Activated T-cell treated with anti-CD3 and anti-CD28 coated beads for 4 hours (primary cell): ENCODE results near the gene RPA3.
A peak's percentile ranks its signal among the peaks of the same experiment; 100 is the strongest.

ENCODE experiments used
- DNase-seq: peaks from one replicate; pipeline ENCODE4 v3.0.0-alpha.2; 2020

The RPA3 gene

DNA sequence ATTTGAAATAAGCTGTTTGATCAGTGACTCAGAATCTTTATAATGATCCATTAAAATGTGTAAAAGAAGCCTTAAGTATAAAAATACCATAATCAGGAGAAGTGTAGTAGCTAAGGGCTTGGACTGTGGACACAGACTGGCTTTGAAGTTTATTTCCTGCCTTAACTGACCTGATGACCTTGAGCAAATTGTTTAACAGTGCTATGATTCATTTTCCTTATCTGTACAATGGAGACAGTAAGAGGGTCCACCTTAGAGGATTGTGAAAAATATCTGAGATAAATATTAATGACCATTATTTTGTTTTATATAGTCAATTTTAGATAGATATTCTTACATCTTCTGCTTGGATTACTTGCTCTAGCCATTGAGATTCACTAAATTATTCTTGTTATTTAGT lies 13.3 kb upstream of the RPA3 start:
- no peak for DNase-seq

DNA sequence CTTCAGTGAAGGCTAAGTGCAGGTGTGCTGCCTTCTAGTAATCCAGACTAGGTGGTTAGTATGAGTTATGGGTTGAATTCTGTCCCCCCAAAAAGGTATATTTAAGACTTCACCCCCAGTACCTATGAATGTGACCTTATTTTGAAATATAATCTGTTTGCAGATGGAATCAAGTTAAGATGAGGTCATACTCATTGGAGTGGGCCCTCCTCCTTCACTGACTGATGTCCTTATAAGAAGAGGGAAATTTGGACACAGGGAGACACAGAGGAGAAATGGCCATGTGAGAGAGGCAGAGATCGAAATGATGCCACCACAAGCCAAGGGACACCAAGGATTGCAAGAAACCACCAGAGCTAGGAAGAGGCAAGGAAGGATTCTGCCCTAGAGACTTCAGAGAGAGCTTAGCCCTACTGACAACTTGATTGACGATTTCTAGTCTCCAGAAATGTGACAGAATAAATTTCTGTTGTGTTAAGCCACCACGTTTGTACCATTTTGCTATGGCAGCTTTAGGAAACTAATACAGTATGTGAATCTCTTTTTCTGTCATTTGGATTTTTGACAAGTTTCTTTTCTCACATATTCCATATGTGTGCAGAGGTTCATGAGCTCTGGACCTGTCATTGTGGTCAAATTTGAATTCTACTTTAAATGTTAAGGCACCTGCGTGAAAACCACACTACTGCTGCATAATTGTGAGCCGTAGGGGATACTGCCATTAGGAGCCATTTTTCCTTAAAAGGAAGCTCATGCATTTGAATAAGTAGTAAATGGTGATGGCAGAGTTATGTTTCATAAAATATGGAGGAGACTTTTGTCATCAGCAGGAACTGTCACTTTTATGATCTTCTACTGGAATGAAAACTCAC lies 2.6 kb upstream of the RPA3 start:
- no peak for DNase-seq

DNA sequence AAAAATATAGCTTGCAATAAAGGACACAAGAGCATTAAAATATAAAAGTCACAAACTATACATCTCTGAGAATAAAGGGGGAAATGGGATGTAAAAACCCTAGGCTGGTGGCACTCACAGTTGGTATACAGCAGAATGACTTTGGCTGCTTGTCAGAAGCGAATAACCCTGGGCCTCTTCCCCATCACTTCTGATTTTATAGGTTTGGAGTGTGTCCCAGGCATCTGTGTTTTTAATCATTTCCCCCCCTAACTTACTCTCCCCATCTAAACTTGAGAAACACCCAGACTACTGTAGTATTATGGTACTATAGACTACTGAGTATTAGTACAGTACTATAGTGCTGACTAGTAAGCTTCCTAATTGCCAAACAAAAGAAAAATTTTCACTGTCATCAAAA lies 1.8 kb upstream of the RPA3 start:
- no peak for DNase-seq

DNA sequence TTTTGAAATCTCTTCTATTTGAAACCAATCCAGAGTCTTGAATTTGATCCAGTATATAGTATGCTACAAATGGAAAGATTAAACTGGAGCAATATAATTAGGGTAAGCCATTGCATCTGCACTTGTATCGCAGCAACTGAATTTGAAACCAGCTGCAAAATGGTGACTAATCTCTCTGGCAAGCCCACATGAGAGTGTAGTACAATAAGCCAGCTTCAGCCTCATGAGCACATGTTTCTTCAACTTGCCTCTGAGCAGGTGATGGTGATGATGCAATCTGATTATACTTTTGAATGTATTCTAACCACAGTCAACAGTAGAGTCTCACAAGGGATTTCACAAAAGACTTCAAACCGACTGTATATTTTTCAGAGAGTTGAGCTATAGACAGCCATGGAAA lies 829 bp upstream of the RPA3 start:
- peak; percentile 21 for DNase-seq

DNA sequence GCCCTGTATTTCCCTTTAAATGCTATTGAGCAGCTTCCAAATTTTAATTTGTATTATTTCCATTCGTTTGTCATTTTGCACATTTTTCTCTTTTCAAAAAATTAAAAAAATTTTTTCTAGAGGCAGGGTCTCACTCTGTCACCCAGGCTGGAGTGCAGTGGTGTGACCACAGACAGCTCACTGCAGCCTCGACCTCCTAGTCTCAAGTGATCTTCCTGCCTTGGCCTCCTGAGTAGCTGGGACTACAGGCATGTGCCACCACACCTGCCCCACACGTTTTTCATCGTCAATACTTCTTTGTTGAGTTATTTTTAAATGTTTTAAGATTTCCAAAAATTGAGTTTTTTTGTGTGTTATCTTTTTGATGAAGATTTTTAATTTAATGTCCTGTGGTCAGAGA lies 4.7 kb downstream of the RPA3 start:
- no peak for DNase-seq

DNA sequence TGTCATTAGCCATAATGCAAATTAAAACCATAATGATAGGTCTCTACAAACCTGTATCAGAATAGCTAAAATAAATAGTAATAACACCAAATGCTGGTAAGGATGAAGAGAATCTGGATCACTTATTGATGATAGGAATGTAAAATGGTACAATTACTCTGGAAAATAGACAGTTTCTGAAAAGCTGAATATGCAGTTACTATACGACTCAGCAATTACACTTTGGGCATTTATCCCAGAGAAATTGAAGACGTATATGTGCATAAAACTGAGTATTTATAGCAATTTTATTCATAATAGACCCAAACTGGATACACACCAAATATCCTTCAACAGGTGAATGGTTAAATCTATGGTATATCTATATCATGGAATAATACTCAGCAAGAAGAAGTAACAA lies 7.9 kb downstream of the RPA3 start:
- DNase-seq: no peak

DNA sequence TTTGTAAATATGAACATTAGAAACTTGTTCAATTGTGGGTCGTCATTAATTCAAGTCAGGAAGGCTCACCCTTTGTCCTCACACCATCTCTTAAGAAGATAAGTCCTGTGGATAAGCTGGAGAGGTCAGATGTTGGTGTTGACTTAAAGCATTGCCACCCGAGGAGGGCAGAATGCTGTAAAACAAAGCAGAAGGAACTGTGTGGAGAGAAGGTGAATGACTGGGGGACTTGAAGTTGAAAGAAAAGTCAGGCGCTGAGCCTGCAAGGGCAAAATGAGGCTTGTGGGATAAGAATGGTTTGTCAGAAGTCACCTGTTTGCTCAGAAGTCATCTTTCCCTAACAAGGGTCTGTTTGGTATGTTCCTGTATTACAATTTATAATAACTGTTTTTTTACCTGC lies 9.1 kb downstream of the RPA3 start:
- DNase-seq: no peak

DNA sequence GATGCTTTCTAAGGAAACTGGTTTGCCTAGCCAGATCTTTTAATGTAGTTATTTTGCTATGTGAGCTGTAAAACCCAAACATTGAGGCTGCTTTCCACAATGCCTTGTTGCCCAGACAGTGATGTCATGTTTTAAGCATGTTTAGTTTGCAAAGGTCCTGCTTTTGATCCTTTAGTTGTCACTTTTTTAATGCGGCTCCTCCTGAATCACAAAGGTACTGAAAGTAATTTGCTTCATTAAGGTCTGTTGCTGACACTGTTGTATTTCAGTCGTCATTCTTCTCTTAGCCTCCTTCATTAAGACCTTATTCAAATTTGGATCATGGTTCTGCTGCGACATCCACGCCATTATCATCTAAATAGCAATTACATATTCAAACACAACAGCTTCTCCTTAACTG lies 10.6 kb downstream of the RPA3 start:
- no peak for DNase-seq

DNA sequence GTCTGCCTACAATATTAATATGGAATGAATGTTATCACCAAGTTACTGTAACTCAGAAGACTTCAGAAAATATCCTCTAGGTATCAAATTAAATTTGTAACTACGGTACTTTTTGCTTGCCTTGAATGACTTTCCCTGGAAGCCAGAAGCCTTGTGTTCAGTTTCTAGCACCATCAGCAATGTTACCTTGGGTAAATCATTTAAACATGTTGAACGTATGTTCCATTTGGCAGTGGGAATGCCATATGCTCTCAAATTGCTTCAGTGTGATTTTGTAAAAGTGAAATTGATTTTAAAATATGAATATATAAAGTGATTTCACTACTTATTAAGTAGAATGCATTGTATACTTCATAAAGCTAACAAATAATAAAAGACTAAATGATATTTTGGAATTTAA lies 11.2 kb downstream of the RPA3 start:
- DNase-seq: no peak

DNA sequence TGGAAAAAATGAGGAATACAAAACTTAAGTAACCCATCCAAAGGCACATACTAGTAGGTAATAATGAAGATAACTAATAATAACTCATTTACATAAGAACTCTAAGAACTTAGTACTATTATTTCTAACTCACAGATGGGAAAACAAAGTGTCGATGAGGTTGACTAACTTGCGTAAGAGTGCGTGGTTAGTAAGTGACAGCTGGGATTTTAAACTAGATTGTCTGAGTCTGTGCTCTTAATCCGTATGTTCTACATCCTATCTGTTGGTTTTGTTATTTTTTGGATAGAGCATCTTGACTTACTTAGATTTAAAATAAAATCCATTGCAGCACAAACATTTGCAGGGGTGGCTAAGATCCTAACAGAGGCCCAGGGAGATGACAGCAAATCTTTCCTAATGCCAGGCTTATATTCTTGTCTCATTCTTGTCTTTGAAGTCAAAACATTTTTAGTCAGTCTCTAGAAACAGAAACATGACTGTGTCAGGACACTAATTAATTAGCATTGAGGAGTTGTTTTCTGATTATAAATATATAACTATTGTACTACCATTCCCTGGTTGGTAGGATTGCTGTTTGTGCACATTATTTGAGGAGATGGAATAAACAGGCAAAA lies 11.7 kb downstream of the RPA3 start:
- DNase-seq: no peak

DNA sequence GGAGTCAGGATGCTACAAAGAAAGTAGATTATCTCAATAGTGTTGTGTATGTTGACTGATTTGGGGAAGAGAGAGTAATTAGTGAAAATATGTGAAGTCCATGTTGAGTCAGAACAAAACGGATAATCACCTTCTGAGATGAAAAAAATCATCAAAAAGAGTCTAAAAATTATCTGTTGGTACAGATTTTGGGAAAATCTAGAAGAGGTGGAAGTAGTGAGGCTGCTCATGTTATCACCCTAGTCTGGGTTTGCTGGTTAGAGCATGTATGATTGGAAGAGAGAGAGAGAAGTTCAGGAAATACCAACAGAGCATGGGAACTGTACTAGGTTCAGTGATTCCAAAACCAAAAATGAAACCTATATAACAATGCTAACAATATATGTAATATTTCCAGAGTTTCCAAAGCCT lies 12.3 kb downstream of the RPA3 start:
- DNase-seq: no peak

DNA sequence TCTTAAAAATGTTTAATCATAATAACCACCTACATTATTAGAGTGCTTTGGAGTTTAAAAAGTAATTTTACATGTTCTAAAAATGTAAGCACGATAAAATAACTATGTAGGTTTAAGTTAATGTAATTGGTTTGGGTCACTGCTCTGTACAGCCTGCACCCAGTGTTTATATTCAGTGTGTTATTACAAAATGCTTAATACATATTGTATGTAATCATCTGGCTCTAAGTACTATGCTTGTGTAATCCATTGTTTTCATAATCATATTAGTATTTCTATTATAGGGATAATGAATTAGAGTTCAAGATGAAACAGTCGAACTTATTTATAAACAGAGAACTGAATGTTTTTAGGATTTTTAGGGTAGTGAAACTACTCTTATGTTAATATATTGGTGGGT lies 13.1 kb downstream of the RPA3 start:
- no peak for DNase-seq

DNA sequence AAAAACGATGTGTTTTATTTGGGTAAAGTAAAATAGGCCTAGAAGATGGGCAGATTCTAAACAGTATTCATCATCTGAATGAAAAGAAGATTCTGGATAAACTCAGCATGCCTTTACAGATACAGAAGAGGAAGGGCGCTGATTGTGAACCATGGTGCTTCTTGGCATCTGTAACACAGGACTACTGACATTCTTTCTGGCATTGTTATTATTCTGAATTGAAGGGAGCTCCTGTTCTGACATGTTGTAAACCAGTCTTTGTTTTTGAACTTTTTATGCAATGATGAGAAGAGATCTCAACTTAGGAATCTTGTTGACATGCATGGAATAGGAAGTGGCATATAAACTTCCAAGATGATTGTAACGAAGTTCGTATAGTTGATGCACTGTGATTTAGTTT lies 13.5 kb downstream of the RPA3 start:
- DNase-seq: no peak

DNA sequence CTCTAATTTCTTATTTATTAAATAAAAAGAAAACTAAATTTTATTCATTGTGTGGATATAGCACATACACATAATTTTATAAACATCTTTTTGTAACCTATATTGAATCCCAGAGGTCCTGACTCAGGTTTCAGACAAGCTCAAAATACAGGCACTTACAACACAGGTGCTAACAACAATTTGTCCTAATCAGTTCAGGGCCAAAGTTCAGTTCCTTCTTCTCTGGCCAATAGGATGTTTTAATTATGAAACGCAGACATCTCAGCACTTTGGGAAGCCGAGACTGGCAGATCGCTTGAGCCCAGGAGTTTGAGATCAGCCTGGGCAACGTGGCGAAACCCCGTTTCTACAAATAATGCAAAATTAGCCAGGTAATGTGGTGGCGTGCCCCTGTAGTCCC lies 15.0 kb downstream of the RPA3 start:
- DNase-seq: no peak

DNA sequence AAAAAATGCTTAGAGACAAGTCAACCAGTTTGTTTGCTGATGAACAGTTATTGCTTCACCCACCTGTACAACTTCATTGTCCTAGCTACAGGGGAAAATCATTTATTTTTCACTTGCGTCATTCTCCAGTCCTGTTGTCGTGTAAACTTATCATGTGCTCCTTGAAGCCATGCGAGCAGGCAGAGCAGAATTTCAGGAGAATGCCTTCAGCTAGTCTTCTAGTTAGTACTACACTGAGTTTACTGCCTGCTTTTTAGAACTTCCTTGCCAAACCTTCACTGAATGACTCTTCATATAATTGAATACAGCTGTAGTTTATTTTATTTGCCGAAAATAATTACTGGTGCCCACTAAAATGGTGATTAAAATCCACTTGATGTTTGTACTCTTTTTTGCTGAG lies 15.6 kb downstream of the RPA3 start:
- no peak for DNase-seq

DNA sequence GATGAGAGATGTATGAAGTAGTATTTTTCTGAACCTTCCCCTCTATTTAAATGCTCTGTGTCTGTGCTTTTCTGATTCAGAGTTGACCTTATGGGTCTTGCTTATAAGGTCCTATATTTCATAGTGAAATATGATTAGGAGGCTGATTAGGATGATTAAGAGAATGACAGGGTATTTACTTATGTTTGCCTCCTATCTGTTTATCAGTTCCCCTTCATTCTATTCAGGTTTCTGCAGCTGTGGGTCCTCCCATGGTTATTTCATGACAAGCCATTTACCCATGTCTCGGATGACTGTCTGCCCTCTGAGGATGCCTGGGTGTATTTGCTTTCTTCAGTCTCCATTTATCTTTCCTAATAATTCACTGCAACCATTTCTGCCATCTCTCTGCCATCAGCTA lies 16.9 kb downstream of the RPA3 start:
- DNase-seq: no peak

DNA sequence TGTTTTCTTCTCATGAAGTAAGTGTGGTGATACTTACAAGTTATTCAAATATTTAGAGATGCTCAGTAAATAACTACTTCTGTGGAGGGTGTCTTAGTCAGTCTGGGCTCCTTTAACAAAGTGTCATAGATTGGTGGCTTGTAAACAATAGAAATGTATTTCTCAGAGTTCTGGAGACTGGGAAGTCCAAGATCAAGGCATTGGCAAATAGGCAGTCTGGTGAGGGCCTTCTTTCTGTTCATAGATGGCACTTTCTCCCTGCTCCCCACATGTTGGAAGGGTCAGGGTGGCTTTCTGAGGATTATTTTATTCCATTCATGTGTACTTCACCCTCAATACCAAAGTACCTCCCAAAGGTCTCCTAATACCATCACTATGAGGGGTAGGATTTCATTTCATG lies 18.4 kb downstream of the RPA3 start:
- no peak for DNase-seq

DNA sequence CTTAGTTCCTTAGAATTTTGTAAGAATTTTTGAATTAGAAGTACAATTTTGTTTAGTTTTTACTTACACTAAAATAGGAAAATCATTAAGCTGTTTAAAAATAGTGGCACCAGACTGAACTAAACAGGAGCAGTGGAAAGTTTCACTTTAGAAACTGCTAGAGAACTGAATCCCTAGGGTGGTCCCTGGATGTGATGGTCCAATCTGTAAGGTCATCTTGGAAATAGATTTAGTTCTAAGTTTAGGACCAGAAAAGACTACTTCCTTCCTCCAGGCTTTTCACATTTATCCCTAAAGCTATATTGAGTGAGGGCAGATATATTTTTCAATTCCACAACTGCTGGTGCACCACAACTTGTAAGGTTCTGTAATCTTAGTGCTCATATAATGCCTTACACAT lies 19.0 kb downstream of the RPA3 start:
- DNase-seq: no peak

DNA sequence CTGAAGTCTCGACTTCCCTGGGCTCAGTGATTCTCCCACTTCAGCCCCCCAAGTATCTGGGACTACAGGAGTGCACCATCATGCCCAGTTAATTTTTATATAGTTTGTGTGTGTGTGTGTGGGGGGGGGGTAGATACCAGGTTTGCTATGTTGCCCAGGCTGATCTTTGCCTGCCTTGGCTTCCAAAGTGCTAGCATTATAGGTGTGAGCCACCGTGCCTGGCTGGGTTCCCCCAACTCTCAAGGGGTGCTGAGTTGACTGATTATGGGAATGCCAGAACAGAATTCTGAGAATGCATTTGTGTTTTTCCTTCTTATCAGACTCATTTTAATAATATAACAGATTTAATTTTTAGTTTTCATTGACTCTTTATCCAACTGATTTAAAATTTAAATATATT lies 19.5 kb downstream of the RPA3 start:
- DNase-seq: no peak

DNA sequence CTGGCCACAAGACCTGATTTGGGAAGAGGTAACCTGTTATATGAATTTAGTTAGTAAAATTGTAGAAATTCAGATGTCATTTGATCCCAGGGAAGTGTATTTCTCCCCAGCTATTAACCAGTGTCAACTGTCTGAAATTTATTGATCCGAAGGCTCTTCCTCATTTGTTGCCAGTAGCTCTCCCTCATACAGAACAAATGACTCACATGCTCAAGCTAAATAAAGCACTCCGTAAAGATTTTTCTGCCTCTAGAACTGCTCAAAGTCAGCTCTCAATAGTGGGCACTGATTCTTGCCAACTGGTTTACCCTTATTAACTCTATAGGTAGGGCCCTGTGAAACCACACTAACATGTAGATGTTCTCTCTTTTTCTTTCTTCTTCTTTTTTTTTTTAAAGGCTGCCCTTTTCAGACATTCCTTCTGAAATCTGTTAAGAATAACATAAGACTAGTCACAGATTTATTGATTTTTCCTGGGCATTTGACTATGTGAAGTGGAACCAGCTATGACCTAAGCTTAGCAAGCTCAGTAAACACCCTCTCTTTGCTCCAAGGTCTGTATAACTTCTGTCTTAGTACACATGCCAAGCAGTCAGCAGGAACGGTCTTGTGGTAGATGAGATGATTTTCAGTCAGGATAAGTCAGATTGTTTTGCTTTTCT lies 21.8 kb downstream of the RPA3 start:
- no peak for DNase-seq

DNA sequence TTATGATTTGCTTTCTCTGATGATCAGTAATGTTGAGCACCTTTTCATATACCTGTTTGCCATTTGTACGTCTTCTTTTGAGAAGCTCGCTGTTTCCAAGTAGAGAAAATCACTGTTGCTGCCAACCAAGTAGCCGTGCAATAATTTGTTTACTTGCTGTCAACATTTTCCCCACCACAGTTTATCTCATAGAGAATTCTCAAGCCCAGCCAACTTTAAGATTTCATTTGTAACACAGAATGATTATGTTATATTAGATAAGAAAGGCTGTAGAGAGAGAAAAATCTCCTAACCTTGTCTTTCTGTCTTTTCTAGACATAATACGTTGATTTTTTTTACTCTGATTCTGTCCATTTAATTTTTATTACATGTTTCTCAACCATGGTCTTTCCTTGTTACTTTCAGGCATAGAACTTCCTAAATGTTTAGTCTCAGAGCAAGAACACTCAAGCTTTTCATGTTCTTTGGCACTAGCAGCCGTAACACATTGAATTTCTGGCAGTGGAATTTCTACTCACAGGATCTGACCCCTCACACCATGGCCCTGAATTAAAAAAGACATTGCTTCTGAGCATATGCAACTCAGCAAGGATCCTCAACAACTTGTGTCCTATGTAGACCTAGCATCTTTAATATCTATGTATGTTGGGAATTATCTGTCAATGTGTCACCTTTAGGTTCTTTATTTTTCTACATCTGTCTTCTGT lies 23.1 kb downstream of the RPA3 start:
- no peak for DNase-seq

DNA sequence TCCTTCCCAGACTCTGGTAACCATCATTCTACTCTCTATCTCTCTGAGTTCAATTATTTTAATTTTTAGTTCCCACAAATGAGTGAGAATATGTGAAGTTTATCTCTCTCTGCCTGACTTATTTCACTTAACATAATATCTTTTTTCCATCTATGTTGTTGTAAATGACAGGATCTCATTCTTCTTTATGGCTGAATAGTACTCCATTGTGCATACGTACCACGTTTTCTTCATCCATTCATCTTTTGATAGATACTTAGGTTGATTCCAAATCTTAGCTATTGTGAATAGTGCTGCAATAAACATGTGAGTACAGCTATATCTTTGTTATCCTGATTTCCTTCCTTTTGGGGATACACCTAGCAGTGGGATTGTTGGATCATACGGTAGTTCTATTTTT lies 23.9 kb downstream of the RPA3 start:
- no peak for DNase-seq

DNA sequence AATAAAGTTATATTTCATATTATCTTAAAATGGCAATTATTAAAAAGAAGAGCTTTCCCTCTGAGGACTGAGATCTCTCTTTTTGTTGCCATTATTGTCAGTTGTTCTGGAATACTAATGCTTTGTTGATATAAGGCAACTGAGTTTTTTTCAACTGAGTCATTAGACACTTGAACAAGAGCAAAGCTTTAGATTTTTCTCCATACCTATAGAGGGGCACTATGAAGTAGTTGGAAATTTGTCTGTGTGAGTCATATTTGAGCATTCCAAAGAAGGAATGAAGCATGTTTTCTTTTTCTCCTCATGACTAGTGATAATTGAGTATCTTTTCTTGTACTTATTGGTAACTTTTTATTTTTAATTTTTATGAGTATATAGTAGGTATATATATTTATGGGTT lies 24.5 kb downstream of the RPA3 start:
- DNase-seq: no peak

DNA sequence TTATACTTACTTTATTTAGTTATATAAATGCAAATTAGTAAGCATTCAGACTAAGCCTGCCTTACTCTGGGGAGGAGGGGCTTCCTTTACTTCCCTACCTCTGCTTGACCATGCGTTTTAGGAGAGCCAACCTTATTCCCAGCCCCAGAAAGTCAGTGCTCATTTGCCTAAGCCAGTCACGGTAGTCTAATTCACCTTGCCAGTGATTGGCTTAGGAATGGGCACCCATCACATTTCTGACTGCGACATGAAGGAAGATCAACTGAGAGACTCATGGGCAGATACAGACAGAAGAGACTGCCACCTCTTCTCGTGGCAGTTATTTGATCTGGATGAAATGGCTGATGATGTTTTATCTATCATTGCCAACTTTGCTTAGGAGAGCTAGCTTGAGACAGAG lies 29.5 kb downstream of the RPA3 start:
- DNase-seq: no peak
